ENCODE data around the gene RFNG. TPM values are rescaled to one million over a fixed set of nuclear protein-coding genes. Genes with fewer than 3 reads are reported as not detected.

The RFNG gene
- total RNA-seq, 1 experiment from 2014 or later, result 25.5 TPM

DNA sequence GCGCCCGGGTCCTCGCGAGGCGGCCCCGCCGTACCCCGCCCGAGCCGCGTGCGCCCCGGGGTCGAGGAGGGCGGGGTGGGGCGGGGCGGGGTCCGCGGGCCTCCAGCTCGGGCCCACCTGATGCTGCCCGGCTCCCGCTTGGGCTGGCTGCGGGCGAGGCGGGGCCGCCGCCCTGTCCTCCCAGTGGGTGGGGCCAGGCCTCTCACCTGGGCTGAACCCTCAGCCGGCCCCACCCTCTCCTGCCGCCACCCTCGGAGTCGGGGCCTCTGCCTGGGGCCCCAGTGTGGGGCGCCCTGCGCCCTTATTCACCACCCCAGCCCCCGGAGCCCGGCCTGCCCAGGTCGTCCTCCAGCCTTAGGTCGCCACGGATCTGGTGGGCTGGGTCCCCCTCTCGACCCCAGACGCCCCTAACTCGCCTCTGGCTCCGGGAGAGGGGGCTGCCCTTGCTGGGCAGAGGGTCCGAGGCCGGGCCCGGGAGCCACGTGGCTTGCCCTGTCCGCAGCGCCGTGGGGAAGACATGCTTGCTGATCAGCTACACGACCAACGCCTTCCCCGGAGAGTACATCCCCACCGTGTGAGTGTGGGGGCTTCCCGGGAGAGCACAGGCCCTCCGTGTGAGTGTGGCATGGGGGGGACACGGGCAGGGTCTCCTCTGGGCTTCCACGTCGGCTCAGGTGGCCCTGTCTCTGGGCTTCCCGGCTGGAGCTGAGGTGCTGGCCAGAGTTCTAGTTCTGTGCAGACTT lies 19.6 kb downstream of the RFNG start:
- DNase-seq (ENCODE audit: extremely low read depth, low read depth), result no peak

DNA sequence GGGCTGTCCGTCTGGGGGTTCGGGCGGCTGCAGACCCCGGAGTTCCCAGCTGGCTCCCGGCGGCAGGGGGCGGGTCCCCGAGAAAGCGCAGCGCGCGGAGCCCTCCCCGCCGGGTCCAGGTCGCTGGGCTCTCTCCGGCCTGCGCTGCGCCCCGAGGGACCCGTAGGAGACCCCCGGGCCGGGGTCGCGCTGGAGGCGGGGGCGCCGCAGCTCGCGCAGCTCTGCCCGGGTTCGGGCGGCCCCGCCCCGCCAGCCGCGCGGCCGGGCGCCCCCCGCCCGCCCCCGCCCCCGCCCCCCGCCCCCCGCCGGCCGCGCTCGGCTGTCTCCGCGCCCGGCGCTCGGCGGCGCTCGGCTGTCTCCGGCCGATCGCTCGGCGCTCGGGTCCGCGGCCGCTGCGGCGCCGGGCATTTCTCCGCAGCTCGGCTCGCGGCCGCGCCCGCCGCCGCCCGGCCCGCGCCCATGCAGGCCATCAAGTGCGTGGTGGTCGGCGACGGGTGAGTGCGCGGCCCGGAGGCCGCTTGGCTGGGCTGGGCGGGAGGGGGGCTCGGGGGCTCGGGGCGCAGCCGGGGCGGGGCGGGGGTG lies 20.2 kb downstream of the RFNG start, which contains the start of gene RAC3:
Gene RAC3, plus strand, starts transcription at position 376 of the 582 bp plus-strand sequence. Its CDS starts 84 bp downstream, at position 460.
- DNase-seq (ENCODE audit: extremely low read depth, low read depth), result no peak

DNA sequence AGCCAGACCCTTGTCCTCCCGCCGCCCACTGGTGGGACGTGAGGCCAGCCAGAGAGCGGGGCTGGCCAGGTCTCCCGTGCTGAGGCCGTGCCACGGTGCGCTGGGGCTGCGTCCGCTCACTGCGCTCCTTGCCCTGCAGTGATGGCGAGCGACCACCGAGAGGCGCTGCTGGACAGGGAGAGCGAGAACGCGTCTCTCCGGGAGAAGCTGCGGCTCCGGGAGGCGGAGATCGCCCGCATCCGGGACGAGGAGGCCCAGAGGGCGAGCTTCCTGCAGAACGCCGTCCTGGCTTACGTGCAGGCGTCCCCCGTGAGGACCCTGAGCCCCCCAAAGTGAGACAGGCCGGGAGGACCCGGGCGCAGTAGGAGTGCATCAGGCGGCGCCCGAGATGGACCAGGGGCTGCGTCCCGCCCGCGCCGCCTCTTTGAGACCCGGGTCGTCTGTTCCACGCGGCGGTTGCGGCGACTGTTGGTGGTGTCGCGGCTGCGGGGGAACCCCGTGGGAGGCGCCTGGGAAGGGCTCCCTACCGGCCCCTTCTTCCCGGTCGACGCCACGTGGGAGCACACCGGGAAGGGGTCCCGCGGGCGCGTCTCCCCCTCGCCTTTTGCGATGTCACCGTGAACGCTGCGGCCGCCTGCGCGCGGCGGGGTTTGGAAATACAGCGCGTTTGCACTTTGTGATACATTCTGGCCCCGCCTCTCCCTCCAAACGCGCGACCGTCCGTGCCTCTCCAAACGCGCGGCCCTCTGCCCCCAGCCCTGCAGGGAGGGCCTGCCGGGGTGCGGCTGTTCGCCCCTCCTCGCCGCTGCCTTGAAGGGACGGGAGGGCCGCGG lies 20.9 kb downstream of the RFNG start:
- DNase-seq (ENCODE audit: extremely low read depth, low read depth), result peak; percentile 81

DNA sequence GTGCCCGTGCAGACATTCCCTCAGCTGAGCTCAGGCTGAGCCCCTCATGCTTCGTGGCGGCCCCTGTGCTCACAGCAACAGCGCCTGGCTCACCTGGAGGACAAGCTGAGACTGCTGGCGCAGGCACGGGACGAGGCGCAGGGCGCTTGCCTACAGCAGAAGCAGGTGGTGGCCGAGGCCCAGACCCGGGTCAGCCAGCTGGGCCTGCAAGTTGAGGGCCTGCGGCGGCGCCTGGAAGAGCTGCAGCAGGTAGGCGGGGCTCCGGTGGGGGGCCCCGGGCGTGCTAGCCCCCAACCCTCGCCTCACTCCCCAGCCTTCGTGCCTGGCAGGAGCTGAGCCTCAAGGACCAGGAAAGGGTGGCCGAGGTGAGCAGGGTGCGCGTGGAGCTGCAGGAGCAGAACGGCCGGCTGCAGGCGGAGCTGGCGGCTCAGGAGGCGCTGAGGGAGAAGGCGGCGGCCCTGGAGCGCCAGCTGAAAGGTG lies 21.6 kb downstream of the RFNG start:
- DNase-seq (ENCODE audit: extremely low read depth, low read depth), result no peak

DNA sequence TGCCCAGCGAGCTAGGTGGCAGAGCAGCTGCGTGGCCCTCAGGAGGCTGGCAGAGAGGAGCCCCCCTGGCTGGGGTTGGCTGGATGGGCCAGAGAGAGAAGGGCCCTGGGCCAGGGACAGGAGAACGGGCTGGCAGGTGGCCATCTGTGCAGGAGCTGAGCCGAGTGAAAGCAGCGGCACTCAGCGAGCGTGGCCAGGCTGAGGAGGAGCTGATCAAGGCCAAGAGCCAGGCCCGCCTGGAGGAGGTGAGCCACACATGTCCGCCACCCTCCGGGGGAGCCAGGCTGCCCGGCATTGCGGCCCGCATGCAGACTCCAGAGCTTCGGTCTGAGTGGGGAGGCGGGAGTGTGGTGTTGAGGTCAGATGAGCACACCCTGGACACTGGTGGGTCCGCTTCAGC lies 22.2 kb downstream of the RFNG start:
- no peak for DNase-seq (ENCODE audit: extremely low read depth, low read depth)

DNA sequence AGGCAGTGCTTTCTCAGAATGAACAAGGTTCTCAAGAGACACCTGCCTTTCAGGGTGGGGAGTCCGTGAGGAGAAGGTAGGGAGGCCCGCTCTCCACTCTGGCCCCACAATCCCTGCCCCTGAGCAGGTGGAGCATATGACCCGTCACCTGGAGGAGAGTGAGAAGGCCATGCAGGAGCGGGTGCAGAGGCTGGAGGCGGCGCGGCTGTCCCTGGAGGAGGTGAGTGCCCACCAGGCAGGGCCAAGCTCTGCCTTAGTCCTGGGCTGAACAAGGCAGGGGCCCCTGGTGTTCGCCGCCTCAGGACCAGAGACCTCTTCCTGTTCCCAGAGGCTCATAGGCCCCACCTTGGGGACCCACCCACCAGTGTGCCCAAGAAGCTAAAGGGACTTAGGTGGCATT lies 22.6 kb downstream of the RFNG start:
- DNase-seq (ENCODE audit: extremely low read depth, low read depth), result no peak

DNA sequence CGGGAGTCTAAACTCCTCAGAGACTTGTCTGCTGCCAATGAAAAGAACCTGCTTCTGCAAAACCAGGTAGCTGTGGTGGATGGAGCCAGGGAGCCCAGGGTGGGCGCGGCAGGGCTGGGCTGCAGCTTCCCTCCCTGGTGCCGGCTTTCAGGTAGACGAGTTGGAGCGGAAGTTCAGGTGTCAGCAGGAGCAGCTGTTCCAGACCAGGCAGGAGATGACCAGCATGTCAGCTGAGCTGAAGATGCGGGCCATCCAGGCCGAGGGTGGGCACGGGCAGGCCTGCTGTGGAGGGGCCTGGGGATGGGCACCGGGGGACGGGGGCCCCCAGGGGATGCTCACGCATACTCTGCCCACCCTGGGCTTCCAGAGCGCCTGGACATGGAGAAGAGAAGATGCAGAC lies 23.4 kb downstream of the RFNG start:
- DNase-seq (ENCODE audit: extremely low read depth, low read depth), result no peak

DNA sequence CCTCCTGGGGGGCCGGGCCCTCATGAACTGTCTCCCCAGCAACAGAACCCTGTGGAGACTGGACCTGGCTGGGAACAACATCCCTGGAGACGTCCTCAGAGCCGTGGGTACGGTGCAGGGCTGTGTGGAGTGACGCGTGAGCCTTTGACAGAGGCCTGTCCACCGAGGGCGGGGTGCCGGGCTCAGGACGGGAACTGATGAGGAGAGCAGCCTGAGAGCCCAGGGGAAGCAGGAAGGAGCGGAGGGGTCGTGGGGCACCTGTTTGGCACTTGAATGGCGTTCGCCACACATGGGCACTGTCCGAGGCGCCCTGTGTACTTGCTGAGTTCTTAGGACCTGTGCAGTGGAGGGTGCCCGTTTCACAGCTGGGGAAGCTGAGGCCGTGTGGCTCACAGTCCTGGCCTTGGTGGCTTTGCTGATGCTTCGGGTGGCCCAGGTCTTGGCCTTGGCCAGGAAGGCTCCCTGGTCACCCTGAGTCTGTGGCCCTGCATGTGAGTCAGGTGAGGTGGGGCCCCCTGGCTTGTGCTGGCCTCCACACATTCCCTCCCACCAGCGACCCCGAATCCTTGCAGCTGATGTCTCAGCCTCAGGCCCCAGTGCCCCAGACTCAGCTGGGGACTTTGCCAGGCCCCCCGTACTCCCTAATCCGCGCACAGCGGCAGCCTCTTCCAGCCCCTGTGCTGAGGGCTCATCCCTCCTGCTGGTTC lies 26.1 kb downstream of the RFNG start:
- no peak for DNase-seq (ENCODE audit: extremely low read depth, low read depth)

DNA sequence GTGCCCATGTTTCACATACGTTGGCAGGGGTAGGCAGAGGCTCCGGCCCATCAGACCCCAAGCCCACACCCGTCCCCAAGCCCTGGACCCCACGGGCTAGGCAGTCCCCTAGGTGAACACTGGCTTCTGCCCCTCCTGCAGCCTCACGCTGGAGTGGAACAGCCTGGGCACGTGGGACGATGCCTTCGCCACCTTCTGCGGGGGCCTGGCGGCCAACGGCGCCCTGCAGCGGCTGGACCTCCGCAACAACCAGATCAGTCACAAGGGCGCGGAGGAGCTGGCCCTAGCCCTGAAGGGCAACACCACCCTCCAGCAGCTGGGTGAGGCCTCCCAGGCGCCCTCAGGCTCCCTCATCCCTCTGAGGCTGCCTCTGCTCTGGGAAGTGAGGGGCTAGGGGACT lies 26.8 kb downstream of the RFNG start:
- DNase-seq (ENCODE audit: extremely low read depth, low read depth), result no peak

DNA sequence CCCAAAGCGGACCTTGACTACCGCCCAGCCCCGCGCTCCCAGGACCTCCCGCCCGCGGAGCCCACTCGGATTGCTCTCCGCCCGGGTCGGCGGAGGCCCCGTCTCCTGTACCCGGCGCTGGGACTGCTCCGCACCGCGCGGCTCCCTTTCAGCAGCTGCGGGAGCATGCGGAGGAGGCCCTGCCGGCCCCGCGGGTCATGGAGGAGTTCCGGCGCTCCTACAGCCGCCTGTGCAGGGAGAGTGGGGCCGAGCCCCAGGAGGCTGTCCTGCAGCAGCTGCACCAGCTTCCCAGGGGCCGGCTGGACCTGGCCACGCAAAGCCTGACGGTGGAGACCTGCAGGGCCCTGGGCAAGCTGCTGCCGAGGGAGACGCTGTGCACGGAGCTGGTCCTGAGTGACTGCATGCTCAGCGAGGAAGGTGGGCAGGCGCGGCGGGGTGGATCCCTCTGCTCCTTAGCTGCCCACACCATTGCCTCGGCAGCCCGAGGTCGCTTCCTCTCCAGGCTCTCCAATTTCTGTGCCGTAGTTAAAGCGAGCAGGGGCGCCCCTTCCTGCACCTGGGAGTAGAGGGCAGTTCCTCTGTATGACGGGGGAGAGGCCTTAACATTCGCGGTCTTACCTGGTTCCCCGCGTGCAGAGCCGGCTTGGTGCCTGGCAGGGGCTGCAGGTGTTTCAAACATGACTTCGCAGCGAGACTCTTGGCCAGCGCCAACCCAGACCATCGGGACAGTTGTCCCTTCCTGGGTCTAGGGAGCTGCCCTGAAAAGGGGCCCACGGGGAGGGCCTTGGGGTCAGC lies 28.0 kb downstream of the RFNG start:
- DNase-seq (ENCODE audit: extremely low read depth, low read depth), result no peak

DNA sequence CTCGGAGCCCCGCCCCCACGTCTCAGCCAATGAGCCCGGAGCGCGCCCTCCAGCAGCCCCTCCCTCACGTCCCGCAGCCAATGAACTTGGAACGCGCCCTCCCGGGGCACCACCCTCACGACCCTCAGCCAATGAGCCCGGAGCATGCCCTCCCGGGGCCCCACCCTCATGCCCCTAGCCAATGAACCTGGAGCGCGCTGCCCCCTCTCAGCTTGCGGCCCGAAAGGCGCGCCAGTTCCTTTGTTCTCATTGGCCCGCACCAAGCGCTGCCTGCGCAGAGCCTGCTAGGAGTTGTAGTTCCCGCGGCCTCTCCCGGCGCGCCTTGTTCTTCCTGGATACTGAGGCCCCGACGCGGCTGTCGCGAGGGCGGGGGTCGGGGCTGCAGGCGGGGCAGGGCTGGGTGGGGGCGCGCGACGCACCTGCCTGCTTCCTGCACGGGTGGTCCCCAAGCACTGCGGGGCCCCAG lies 28.6 kb downstream of the RFNG start, which contains the start of gene LRRC45:
Gene LRRC45, plus strand, starts transcription at position 325 of the 466 bp plus-strand sequence. CDS start 339 bp downstream, outside the sequence.
- DNase-seq (ENCODE audit: extremely low read depth, low read depth), result peak; percentile 99

DNA sequence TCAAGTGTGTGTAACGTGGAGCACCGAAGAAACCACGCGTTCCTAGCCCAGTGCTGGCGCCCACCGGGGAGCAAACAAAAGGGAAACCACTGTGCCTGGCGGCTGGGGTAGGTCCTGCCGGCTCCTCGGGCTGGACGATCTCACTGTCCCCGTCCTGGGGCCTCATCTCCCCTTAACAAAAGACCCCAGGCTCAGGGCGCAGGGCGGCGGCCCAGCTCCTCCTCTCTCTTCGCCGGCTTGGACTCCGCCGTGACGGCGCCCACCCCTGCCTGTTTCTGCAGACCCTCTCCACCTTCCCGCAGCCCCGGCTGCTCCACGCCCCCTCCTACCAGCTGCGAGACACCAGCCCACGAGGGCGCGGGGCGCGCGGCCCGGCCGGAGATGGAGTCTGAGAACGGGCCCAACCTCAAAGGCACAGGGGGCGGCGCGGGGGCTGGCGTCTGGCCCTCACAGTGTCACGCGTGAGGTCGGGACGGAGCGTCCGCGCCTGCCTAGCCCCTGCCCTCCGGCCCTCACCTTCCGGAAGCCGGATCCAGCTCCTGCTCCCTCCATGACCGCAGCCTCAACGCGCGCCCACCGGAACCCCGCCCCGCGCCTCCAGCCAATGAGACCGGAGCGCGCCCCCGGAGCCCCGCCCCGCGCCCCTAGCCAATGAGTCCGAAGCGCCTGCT lies 29.2 kb downstream of the RFNG start, which contains the start of gene CENPX:
Gene CENPX, minus strand, starts transcription at position 569 of the 671 bp plus-strand sequence. Its CDS starts 17 bp downstream, at position 552.
- DNase-seq (ENCODE audit: extremely low read depth, low read depth), result no peak

DNA sequence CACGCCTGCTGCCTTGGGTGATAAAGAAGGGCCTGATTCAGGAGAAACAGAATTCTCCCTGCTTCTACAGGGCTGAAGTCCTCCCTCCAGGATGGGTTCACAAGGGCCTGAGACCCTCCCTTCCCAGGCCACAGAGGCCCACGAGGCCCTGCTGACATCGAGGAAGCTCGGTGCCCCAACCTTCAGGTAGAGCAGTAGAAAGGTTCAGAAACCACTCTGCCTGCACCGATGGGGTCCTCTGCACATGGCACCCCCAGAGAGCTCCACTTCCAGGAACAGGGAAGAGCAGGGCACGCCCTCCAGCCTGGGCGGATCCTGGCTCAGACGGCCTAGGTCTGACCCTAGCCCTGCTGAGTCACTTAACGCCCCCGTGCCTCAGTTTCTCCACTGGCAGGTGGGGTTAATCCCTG lies 29.7 kb downstream of the RFNG start:
- DNase-seq (ENCODE audit: extremely low read depth, low read depth), result no peak

DNA sequence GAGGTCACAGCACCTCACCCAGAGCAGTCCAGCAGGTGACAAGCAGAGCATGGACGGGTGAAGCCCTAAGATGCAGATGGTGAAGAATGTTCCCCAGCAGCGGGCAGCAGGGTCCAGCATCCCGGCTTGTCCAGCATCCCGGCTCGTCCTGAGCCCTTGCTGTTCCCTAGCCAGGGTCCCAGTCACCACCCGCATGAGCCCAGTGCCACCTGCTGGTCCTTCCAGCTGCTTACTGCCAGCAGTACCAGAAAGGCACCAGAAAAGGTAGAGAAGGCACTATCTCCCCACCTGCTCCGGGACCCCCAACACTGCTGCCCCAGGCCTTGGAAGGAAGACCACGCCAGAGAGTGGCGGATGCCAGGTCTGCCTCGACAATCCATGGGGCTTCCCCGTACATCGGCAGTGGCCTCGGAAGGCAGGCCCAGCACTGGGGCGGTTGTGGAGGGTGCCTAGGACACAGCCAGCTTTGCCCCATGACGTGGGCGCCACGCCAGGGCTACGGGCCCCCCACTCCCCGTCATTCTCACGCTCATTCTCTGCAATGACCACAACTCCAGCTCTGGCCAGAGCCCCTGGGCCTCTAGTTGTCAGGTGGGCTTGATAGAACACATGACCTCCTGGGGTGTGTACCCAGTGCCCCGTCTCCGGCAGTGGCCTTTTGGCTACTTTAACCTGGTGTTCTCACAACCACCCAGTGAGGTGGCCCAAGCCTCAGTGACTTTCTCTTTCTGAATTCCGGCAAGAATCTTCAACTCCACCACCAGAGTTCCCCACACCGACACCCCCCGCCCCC lies 30.3 kb downstream of the RFNG start:
- peak; percentile 80 for DNase-seq (ENCODE audit: extremely low read depth, low read depth)

DNA sequence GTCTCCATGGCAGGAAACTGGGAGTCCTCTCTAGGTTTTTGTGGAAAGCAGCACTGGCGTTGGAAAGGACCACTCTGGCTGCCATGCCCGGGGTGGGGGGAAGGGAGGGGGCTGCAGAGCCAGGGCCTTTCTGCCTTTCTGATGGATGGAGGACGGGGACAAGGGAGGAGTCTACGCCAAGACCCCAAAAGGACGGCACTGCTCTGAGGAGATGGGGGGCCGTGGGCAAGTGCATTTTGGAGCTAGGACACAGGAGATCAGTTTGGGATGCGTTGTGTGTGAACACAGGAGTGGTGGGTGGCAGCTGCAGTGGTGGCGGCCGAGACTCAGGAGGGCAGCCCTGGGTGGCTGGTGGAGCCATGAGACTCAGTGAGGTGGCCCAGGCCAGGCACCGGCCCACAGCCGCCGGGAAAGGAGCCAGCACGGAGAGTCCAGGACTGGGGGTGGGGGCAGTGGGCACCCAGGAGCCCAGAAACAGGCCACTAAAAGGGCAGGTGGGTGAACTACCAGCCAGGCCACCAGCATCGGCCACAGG lies 31.0 kb downstream of the RFNG start:
- DNase-seq (ENCODE audit: extremely low read depth, low read depth), result no peak

DNA sequence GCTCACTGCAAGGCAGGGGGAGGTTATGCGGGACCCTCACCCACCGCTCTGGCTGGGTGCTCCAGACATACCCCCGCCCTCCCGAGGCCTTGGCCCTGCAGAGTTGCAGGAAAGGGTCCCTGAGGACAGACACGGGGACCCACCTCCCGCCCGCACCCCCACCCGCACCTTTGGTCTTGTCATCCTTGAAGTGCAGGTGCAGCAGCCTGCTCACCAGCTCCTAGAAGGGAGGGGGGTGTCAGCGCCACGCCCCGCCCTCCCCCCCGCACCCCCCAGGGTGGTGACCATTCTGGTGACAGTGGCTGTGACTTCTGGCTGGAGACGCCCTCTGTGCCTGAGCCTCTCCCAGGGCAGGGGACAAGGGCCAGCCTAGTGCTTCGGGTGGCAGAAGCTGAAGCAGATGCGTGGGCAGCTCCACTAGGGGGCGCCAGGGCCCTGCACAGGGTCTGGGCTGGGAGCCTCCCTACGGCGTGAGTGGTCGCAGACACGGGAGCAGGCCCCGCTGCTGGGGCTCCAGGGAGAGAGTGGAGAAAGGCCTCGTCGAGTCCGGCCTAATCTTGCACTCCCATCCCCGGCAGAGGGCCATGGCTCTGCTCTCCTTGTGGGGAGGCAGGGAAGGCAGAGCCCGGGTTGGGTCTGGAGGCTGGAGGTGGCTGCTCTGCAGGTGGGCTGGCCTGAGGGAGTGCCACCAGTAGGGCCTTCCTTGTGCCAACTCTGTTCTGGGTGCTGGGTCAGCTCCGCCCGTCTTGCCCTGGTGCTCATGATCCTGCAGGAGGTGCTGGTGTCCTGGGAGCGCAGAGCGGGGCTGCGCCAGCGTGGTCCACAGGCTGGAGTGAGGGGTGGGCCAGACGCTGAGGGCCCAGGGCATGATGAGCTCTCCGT lies 31.7 kb downstream of the RFNG start:
- DNase-seq (ENCODE audit: extremely low read depth, low read depth), result peak; percentile 49
